Measurements from ENCODE around the gene YLPM1.

YLPM1 gene

DNA sequence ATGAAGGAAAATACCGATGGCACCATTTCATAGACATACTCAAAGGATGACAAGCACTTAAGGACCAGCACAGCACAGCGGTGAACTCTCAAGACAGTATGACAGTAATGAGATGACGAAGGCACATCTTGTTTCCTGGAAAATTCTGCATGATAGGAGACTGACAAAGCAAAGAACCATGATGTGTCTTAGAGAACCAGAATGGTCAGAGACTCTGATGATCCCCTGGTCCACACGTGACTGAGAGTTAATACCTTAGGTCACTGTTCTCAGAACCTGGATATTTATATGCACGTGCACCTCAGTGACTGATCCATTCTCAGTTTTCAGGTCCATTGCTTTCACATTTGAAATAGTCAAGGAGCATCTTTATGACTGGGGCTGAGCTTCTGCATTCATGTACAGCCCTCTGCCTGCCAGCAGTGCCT, 77.5 kb downstream of the YLPM1 start:
- peak in 1 of 2 donors; percentile 1 for DNase-seq (ENCODE audit: extremely low read depth in 1 of 2, low read depth in 1 of 2)

GRCh38 chr14:74841230-74842207, 78.4 kb downstream of the YLPM1 start:
- DNase-seq (ENCODE audit: extremely low read depth in 1 of 2, low read depth in 1 of 2) = peak in 1 of 2 donors; percentile 5

DNA sequence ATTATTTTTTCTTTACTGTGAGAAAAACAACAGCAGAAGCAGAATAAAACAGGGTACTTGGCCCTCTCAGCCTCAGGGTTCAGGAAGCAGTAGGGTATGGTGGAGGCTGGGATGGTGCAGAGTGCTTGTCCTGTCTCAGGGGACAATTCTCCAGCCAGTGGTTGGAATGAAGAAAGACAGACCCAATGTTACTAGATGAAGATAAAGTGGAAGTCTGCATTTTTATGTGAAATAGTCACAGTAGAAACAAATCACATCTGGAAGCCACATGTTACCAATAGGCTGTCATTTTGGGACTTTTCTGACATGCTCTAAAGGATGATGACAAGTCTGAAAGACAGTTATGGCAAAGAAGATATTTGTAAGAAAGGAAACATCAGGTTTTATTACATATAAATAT, 80.5 kb downstream of the YLPM1 start:
- no peak for DNase-seq (ENCODE audit: extremely low read depth in 1 of 2, low read depth in 1 of 2)

DNA sequence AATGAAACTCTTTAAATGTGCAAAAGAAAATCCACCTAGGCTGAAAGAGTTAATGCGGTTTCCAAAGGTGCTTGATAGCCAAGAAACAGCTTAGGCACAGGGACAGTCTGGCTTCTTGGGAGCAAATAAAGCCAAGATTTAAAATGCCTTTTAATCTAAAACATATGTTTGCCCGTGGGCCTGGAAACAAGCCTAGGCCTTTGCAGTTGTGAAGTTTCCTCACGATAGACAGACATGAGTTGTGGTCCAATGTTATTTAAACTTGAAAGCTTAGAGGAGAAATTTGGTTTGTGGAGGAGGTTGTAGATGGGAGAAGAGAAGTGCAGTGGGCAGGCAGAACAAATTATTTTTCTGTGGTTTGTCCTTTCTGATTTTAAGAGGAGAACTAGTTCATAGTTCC, 83.1 kb downstream of the YLPM1 start:
- DNase-seq (ENCODE audit: extremely low read depth in 1 of 2, low read depth in 1 of 2) = no peak

- DNase-seq (ENCODE audit: extremely low read depth in 1 of 2, low read depth in 1 of 2) = no peak
Observed at GRCh38 chr14:74846968-74847665, 84.0 kb downstream of the YLPM1 start.

GRCh38 chr14:74848768-74849167, 85.7 kb downstream of the YLPM1 start:
- no peak for DNase-seq (ENCODE audit: extremely low read depth in 1 of 2, low read depth in 1 of 2)

DNA sequence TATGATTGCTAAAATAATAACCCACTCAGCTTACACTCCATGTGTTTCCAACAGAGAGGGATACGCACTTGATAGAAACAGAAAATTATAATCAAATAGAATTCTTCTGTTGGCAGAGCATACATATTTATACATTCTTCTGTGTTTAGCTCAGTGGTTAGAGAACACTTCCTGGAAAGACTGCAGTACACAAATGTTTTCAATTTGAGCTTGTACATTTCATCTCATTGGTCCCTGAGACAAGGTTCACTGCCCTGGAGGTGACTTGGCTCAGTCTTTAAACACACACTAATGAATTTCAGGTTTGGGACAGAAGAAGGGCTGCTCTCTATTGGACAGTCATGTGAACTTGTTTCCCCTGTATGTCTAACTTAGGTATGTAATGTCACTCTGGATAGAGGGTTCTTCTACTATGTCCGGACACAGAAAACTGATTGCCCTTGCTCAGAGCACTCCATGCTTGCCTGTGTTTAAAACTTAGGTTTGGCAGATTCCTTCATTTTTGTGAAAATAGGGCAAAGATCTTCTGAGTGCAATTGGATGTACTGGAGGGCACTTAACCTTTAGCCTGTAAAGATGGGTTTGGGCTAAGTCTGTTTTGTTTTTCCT, 89.9 kb downstream of the YLPM1 start:
- DNase-seq (ENCODE audit: extremely low read depth in 1 of 2, low read depth in 1 of 2) = no peak

- DNase-seq (ENCODE audit: extremely low read depth in 1 of 2, low read depth in 1 of 2) = no peak
Observed at GRCh38 chr14:74853581-74853980, 90.5 kb downstream of the YLPM1 start.

DNA sequence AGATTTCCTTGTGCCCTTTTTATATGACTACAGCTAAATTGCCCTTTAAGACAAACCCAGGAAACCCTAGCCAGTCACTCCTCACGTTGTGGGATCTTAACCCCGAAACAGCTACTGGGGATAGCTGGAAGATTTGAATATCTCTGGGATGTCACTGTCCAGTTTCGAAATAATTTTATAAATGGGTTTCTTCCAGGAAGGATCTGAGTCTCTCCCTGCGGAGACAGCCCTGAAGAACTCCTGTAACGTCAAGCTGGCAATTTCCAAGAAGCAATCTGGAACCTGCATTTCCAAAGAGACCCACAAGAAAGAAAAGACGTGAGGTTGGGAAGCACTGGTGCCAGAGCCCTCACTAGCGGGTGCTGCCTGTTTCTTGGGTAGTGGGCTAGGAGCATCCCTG, 91.9 kb downstream of the YLPM1 start:
- DNase-seq (ENCODE audit: extremely low read depth in 1 of 2, low read depth in 1 of 2) = no peak

DNA sequence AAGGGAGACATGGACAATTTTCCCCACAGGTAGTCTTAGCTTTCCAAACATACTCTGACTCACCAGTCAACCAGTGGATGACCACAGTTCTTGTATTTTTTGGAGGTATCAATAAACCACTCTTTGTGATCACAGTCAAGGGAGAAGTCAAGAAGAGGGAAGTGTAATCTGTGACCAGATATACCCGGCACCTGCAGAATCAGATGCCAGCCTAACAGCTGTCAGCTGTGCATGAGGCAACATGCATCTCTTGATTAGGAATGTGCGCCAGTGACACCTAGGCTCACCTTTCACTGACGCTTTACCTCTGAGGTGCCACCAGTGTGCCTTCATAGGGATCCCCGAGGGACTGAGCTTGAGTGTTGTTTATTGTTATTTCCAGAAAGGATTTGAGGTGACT, 92.8 kb downstream of the YLPM1 start:
- DNase-seq (ENCODE audit: extremely low read depth in 1 of 2, low read depth in 1 of 2) = no peak

- DNase-seq (ENCODE audit: extremely low read depth in 1 of 2, low read depth in 1 of 2) = no peak
Observed at GRCh38 chr14:74856366-74856765, 93.2 kb downstream of the YLPM1 start.

DNA sequence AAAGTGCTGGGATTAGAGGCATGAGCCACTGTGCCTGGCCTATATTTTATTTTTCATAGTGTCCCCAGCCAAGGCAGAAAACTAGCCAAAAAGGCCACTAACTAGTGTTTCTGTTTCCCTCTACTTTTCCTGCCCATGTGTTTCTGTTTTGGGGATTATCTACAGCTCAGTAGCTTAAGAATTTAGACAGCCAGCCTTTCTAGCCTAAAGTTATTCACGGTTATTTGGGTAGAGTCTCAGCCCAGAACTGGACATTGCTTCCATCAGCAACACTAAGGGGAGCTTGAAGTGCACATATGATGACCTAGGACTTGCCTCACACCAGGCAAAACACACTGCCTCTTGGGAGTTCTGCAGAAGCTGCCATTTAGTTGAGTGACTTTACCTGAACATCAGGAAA, 94.9 kb downstream of the YLPM1 start:
- DNase-seq (ENCODE audit: extremely low read depth in 1 of 2, low read depth in 1 of 2) = no peak

GRCh38 chr14:74859757-74860552, 96.8 kb downstream of the YLPM1 start:
- no peak for DNase-seq (ENCODE audit: extremely low read depth in 1 of 2, low read depth in 1 of 2)

DNA sequence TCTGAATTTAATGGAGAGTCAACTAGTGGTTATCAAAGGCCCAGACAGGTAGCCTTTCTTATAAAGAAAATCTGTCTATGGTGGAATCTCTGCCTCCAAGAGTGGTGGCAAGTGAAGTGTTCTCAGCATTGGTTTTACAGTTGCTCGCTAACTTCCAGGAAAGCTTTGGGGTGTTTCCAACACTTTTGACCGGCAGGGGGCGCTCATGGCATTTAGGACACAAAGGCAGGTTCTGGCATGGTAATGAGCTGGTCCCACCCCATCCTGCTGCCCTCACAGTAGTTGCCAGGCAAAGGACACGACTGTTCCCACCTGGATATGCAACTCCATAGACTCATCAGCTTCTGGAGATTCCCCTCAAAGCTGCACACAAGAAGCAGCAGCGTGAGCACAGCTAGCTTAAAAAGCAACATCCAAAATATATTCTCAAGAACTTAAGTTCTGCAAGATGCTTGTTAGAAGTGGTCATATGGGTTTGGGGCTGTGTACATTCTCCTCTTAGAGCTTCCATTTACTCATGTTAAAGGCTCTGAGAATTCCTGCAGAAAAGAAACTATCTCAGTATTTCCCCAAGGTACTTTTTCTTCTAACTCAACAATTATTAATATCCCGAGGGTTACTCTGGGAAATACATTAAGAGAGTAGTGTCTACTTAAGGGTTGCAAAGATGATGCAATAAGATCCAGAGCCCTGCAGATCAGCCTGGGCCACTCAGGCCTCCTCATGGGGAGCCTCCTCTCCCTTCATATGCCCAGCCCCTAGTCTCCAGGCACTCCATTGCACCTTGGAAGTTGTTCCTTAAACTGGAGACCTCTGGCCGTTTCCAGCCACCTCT, 98.0 kb downstream of the YLPM1 start:
- peak; percentile 67 to 83 for DNase-seq (ENCODE audit: extremely low read depth in 1 of 2, low read depth in 1 of 2)

- no peak for DNase-seq (ENCODE audit: extremely low read depth in 1 of 2, low read depth in 1 of 2)
Observed at GRCh38 chr14:74861734-74862090, 98.6 kb downstream of the YLPM1 start.

DNA sequence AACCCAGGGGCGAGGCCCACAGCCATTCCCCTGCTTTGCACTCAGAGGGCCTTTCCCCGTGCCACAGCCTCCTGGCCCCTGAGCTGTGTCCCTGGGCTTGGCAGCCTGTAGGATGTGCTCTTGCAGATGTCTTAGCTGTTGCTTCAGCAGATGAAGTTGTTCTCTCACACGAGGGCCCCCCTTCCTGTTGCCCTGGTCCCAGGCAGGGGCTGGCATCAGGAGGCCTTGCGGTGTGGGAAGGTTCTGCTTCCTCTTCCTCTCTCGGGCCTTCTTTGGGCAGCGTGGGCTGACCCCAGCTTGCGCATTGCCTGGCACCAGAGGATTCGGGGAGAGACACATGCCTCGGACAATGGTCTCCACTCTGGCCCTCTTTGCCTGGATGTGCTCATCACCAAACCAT, 100.2 kb downstream of the YLPM1 start:
- no peak for DNase-seq (ENCODE audit: extremely low read depth in 1 of 2, low read depth in 1 of 2)

GRCh38 chr14:74864198-74864597, 101.1 kb downstream of the YLPM1 start:
- no peak for DNase-seq (ENCODE audit: extremely low read depth in 1 of 2, low read depth in 1 of 2)

DNA sequence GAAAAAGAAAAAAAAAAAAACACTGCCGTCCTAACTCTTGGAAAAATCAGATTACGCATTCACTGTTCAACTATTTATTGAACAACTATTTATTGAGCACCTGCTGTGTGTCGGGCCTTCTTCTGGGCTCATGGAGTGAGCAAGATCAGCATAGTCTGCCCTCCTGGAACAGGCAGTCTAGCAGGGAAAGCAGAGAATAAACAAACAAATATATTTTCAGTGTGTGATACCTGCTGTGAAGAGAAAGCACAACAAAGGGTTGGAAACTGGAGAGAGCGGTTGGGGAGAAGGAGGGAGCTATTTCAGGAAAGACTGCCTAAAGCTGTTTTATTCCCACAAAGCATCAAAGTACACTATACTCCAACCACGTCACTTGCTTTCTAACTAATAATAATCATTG, 102.0 kb downstream of the YLPM1 start:
- DNase-seq (ENCODE audit: extremely low read depth in 1 of 2, low read depth in 1 of 2) = no peak

GRCh38 chr14:74866708-74867389, 103.7 kb downstream of the YLPM1 start:
- no peak for DNase-seq (ENCODE audit: extremely low read depth in 1 of 2, low read depth in 1 of 2)

Data from stimulated activated CD8-positive, alpha-beta memory T cell treated with anti-CD3 and anti-CD28 coated beads, Interleukin-7, amount 100 ng/mL, for 48 hours (primary cell).